ENCODE data around the gene LPCAT4. TPM values are rescaled to one million over a fixed set of nuclear protein-coding genes. Genes with fewer than 3 reads are reported as not detected.
"Not testable (repeated sequence)": the region's sequence is repeated elsewhere in the genome, so short reads cannot be mapped to it uniquely, and the experiment has no call there.

LPCAT4 gene, protein sequence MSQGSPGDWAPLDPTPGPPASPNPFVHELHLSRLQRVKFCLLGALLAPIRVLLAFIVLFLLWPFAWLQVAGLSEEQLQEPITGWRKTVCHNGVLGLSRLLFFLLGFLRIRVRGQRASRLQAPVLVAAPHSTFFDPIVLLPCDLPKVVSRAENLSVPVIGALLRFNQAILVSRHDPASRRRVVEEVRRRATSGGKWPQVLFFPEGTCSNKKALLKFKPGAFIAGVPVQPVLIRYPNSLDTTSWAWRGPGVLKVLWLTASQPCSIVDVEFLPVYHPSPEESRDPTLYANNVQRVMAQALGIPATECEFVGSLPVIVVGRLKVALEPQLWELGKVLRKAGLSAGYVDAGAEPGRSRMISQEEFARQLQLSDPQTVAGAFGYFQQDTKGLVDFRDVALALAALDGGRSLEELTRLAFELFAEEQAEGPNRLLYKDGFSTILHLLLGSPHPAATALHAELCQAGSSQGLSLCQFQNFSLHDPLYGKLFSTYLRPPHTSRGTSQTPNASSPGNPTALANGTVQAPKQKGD
- total RNA-seq: 13.2 and 33.2 TPM in 2 replicates

DNA sequence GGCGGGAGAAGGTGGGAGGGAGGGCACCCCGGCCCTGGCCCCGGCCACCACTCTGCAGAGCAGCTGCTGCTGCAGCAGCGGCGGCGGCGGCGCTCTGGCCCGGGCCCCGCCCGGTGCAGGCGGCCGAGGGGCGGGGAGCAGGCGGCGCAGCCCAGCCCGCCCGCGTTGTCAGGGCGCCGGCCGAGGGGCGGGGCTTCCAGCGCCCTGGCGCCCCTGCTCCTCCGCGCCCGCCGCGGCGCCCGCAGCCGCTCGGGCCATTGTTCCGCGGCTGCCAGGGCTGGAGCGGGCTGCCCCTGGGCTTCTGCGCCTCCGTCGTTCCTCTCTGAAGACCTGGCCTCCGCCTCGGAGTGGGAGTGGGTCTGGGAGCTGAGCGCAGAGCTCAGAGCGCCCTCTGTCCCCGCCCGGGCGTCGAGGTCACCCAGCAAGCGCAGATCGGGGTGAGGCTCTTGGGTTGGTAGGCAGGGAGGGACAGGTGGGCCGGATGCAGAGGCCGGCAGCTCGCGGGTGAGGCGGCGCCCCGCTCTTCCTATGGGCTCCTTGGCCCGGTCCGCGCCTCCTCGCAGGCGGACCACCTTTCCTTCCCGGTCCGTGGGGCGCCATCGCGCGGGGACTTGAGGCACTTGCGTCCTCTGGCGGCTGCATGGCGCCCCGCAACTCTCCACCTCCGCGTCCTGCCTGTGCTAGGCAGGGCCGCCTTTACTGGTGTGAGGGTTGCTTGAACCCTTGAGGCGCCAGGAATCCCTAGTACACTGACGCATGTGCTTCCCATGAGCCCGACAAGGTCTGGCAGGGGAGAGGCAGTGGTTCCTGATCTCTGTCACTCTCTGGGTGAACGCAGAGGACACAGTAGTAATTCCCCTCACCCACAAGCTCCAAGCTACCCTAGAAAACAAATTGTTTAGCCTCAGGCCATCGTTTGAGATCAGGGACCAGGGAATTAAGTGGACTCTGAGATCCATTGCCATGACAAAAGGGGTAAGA, at the start of gene LPCAT4:
Gene LPCAT4 (minus strand): TSS at position 96 of the 981 bp plus-strand sequence. CDS start 96 bp downstream, outside the sequence.
- TF ChIP-seq, protein P1, sequence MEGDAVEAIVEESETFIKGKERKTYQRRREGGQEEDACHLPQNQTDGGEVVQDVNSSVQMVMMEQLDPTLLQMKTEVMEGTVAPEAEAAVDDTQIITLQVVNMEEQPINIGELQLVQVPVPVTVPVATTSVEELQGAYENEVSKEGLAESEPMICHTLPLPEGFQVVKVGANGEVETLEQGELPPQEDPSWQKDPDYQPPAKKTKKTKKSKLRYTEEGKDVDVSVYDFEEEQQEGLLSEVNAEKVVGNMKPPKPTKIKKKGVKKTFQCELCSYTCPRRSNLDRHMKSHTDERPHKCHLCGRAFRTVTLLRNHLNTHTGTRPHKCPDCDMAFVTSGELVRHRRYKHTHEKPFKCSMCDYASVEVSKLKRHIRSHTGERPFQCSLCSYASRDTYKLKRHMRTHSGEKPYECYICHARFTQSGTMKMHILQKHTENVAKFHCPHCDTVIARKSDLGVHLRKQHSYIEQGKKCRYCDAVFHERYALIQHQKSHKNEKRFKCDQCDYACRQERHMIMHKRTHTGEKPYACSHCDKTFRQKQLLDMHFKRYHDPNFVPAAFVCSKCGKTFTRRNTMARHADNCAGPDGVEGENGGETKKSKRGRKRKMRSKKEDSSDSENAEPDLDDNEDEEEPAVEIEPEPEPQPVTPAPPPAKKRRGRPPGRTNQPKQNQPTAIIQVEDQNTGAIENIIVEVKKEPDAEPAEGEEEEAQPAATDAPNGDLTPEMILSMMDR (conservative IDR thresholded peaks at IDR 0.05; ENCODE audit: low read depth, low read length): peak; percentile 79
- peak; percentile 10 for DNase-seq (ENCODE audit: low read depth)
- peak within 1 kb of the TSS; percentile 92 for H3K4me3 ChIP-seq (ENCODE audit: low read depth, low read length)

DNA sequence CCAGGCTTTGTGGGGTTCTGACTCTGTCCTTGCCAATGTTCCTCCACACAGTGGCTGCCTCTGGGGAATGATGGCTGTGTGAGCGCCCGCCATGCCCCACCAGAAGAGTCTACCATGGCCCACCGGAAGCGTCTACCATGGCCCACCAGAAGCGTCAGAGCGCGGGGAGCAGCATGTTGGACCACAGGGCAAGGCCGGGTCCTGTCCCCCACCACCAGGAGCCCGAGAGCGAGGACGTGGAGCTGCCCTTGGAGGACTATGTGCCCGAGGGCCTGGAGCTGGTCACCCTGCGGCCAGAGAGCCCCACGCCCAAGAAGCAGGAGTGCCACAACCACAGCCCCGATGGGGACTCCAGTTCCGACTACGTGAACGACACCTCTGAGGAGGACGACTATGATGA, 42.5 kb upstream of the LPCAT4 start:
- DNase-seq (ENCODE audit: low read depth); H3K4me3 ChIP-seq (ENCODE audit: low read depth, low read length): not testable (repeated sequence)

- H3K4me3 ChIP-seq (ENCODE audit: low read depth, low read length); DNase-seq (ENCODE audit: low read depth): not testable (repeated sequence)
Measured at GRCh38 chr15:34408973-34409372, 42.0 kb upstream of the LPCAT4 start.

GRCh38 chr15:34403899-34404298, 36.9 kb upstream of the LPCAT4 start:
- DNase-seq (ENCODE audit: low read depth); H3K4me3 ChIP-seq (ENCODE audit: low read depth, low read length): not testable (repeated sequence)

GRCh38 chr15:34403160-34403598, 36.2 kb upstream of the LPCAT4 start:
- DNase-seq (ENCODE audit: low read depth): not testable (repeated sequence)

GRCh38 chr15:34397637-34398259, 30.8 kb upstream of the LPCAT4 start:
- H3K4me3 ChIP-seq (ENCODE audit: low read depth, low read length); DNase-seq (ENCODE audit: low read depth): not testable (repeated sequence)

More at GRCh38 chr15:34403160-34403598, 36.2 kb upstream of the LPCAT4 start:
- H3K4me3 ChIP-seq (ENCODE audit: low read depth, low read length): not testable (repeated sequence)

DNA sequence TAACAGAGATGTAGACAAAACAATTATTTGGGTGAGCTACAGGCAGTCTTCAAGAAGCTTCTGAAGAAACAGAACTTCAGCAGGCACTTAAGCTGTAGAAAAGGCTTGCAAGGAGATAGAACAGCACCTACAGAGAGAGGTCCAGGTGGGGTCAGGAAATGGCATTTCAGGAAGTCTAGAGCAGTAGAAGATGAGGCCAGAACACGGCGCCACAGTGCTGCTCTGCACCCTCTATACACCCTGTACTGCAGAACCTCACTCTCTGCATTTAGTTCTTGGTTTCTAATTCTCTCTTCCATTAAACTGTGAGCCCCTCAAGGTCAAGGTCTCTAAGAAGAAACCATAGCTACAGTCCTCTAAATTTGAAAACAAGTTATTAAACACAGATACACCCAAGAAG, 26.0 kb upstream of the LPCAT4 start:
- DNase-seq (ENCODE audit: low read depth); H3K4me3 ChIP-seq (ENCODE audit: low read depth, low read length): not testable (repeated sequence)

DNA sequence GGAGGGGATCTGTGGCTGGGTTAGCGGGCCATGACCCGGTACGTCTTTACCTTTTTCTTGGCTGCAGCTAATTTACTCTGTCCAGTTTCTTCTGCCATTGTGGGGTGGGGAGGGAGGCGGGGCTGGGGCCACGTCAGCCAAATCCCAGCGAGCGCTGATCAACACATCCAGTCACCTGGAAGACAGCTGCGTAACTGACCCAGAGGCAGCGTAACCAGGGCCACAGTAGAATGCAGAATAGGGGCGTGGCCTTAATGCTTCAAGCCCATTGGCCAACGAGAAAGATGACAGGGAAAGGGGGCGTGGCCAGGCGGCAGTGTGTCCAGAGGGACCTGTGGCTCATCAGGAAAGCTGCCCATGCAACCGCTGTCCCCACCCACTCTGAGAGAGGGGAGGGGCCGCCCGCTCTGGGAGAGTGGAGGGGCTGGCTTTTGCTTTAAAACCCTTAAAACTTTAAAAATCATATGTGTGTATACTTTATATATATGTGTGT, 22.6 kb upstream of the LPCAT4 start:
- H3K4me3 ChIP-seq (ENCODE audit: low read depth, low read length); DNase-seq (ENCODE audit: low read depth): not testable (repeated sequence)

- not testable (repeated sequence) for H3K4me3 ChIP-seq (ENCODE audit: low read depth, low read length); DNase-seq (ENCODE audit: low read depth)
Measured at GRCh38 chr15:34381829-34382521, 15.0 kb upstream of the LPCAT4 start.

DNA sequence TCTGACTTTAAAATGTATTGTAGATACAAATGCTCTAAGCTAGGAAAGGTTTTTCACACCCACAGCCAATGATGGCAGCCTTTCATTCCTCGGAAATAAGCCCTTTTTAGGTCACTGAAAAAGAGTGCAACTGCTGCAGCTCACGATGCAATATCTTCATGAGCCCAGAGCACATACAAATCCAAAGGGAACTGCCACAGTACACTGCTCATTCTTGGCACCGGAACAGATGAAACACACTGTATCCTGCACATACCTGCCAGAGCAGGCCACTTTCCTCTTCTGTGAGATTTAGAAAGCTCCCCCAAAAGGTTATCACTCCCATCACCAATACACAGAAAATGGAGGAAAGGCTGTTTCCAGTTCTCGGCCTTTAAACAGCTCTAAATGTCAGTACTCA, 13.5 kb upstream of the LPCAT4 start:
- DNase-seq (ENCODE audit: low read depth); H3K4me3 ChIP-seq (ENCODE audit: low read depth, low read length): not testable (repeated sequence)

- no peak for DNase-seq (ENCODE audit: low read depth)
- H3K4me3 ChIP-seq (ENCODE audit: low read depth, low read length): no peak overlapping the region
- TF ChIP-seq, protein P1 (conservative IDR thresholded peaks at IDR 0.05; ENCODE audit: low read depth, low read length): no peak
Measured at GRCh38 chr15:34376856-34377255, 9.9 kb upstream of the LPCAT4 start.

GRCh38 chr15:34375541-34375940, 8.5 kb upstream of the LPCAT4 start:
- not testable (repeated sequence) for DNase-seq (ENCODE audit: low read depth); H3K4me3 ChIP-seq (ENCODE audit: low read depth, low read length)
